Peyer's patch (tissue), 4 donors: ENCODE data around the gene SLC26A5.

ENCODE experiments used
- POLR2A ChIP-seq, 2 donors: fragments of 450-650 bp; IDR thresholded peaks; one replicate each; pipeline ENCODE4 v1.5.1; 2017; ENCODE audit warnings: antibody characterized with exemption in 2 of 2, mild to moderate bottlenecking in 2 of 2, moderate library complexity in 2 of 2
- TF ChIP-seq, protein P1 (sequence below), 6 experiments: fragments of 450-650 bp in 4 of 6; fragments of 200-600 bp in 2 of 6; sonication (generic) in 1 of 6; IDR thresholded peaks; one replicate each; pipeline ENCODE4 v1.5.1; 2017 to 2019; ENCODE audit warnings: antibody characterized with exemption in 6 of 6, mild to moderate bottlenecking in 3 of 6, moderate library complexity in 1 of 6

DNA sequence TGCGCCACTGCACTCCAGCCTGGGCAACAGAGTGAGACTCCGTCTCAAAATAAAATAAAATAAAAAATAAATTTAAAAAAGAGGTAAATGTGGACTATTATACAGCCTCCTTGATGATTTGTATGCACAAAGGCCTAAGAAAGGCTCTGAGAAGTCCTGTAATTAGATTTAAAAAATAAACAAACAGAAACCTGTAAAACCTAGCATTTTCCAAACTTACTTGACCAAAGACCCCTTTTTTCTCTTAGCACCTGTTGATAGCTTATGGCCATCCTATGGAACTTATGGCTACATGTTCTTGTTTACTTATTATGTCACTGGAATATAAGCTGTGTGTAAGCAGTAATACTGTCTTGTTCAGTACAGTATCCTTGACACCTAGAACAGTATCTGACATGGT is 107.1 kb downstream of the SLC26A5 start:
- no peak for TF ChIP-seq POLR2A (IDR thresholded peaks at IDR 0.05)
- TF ChIP-seq, protein P1, sequence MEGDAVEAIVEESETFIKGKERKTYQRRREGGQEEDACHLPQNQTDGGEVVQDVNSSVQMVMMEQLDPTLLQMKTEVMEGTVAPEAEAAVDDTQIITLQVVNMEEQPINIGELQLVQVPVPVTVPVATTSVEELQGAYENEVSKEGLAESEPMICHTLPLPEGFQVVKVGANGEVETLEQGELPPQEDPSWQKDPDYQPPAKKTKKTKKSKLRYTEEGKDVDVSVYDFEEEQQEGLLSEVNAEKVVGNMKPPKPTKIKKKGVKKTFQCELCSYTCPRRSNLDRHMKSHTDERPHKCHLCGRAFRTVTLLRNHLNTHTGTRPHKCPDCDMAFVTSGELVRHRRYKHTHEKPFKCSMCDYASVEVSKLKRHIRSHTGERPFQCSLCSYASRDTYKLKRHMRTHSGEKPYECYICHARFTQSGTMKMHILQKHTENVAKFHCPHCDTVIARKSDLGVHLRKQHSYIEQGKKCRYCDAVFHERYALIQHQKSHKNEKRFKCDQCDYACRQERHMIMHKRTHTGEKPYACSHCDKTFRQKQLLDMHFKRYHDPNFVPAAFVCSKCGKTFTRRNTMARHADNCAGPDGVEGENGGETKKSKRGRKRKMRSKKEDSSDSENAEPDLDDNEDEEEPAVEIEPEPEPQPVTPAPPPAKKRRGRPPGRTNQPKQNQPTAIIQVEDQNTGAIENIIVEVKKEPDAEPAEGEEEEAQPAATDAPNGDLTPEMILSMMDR (IDR thresholded peaks at IDR 0.05) = no peak
